ENCODE measurements around the gene SKIL.

SKIL gene

GRCh38 chr3:170356596-170357175, 829 bp upstream of the SKIL start:
- Histone ChIP-seq H3K79me2 (ENCODE audit: low read length) (peaks cover 40% of the 10 kb centered on the region), H2AFZ (ENCODE audit: low read length) (peak overlapping the region; percentile 21), H4K20me1 (ENCODE audit: insufficient read depth, low read length) (no peaks in the 10 kb centered on the region), H3K9me2 (replicated peaks; ENCODE audit: insufficient read depth, low read length) (no peaks in the 10 kb centered on the region), H3K9ac (ENCODE audit: low read length) (peak overlapping the region; percentile 74), H3K27me3 (replicated peaks; ENCODE audit: insufficient read depth, low read length) (no peaks in the 10 kb centered on the region), H3K27ac (ENCODE audit: low read length) (peak overlapping the region; percentile 92), H3K36me3 (replicated peaks; ENCODE audit: insufficient read depth, low read length) (no peaks in the 10 kb centered on the region; the same call in 1 of the 2 replicates), H3K4me3 (ENCODE audit: low read length) (peak overlapping the region; percentile 63), H3K4me1 (ENCODE audit: low read length) (peaks cover 32% of the 10 kb centered on the region), H3K9me3 (replicated peaks; ENCODE audit: insufficient read depth, low read length) (no peaks in the 10 kb centered on the region), H3K4me2 (ENCODE audit: low read depth, low read length) (peak overlapping the region; percentile 81), H3F3A (ENCODE audit: insufficient read depth, low read length) (peaks cover 22% of the 10 kb centered on the region)
- DNase-seq = peak; percentile 92
- TF ChIP-seq EZH2 (optimal IDR thresholded peaks at IDR 0.05; ENCODE audit: low read depth, low read length) (no peak), CTCF (IDR thresholded peaks at IDR 0.05; ENCODE audit: low read length) (no peak), EZH2phosphoT487 (IDR thresholded peaks at IDR 0.05; ENCODE audit: low read length) (no peak)

- Histone ChIP-seq H3K79me2 (ENCODE audit: low read length) (peaks cover 46% of the 10 kb centered on the region), H2AFZ (ENCODE audit: low read length) (peak overlapping the region; percentile 73), H3K27ac (ENCODE audit: low read length) (peak overlapping the region; percentile 84), H4K20me1 (ENCODE audit: insufficient read depth, low read length) (no peaks in the 10 kb centered on the region), H3F3A (ENCODE audit: insufficient read depth, low read length) (peaks cover 22% of the 10 kb centered on the region), H3K4me3 (ENCODE audit: low read length) (peak overlapping the region; percentile 75), H3K4me1 (ENCODE audit: low read length) (peaks cover 32% of the 10 kb centered on the region), H3K9ac (ENCODE audit: low read length) (peak overlapping the region; percentile 92), H3K36me3 (replicated peaks; ENCODE audit: insufficient read depth, low read length) (no peaks in the 10 kb centered on the region; the same call in 1 of the 2 replicates), H3K9me2 (replicated peaks; ENCODE audit: insufficient read depth, low read length) (no peaks in the 10 kb centered on the region), H3K9me3 (replicated peaks; ENCODE audit: insufficient read depth, low read length) (no peaks in the 10 kb centered on the region), H3K27me3 (replicated peaks; ENCODE audit: insufficient read depth, low read length) (no peaks in the 10 kb centered on the region), H3K4me2 (ENCODE audit: low read depth, low read length) (peak overlapping the region; percentile 42)
- DNase-seq = peak; percentile 66
- TF ChIP-seq EZH2phosphoT487 (IDR thresholded peaks at IDR 0.05; ENCODE audit: low read length) (no peak), EZH2 (optimal IDR thresholded peaks at IDR 0.05; ENCODE audit: low read depth, low read length) (no peak), CTCF (IDR thresholded peaks at IDR 0.05; ENCODE audit: low read length) (peak; percentile 75)
These were observed 811 bp downstream of the SKIL start for GRCh38 chr3:170358042-170359010.

GRCh38 chr3:170359178-170359704, 1.7 kb downstream of the SKIL start:
- Histone ChIP-seq H3K9me3 (replicated peaks; ENCODE audit: insufficient read depth, low read length) (no peaks in the 10 kb centered on the region), H3K79me2 (ENCODE audit: low read length) (peaks cover 54% of the 10 kb centered on the region), H3K36me3 (replicated peaks; ENCODE audit: insufficient read depth, low read length) (no peaks in the 10 kb centered on the region; the same call in 1 of the 2 replicates), H3K4me3 (ENCODE audit: low read length) (no peak overlapping the region), H3K4me1 (ENCODE audit: low read length) (peaks cover 30% of the 10 kb centered on the region), H3K27ac (ENCODE audit: low read length) (no peak overlapping the region), H3F3A (ENCODE audit: insufficient read depth, low read length) (peaks cover 22% of the 10 kb centered on the region), H3K27me3 (replicated peaks; ENCODE audit: insufficient read depth, low read length) (no peaks in the 10 kb centered on the region), H3K9me2 (replicated peaks; ENCODE audit: insufficient read depth, low read length) (no peaks in the 10 kb centered on the region), H2AFZ (ENCODE audit: low read length) (no peak overlapping the region), H4K20me1 (ENCODE audit: insufficient read depth, low read length) (no peaks in the 10 kb centered on the region), H3K9ac (ENCODE audit: low read length) (no peak overlapping the region), H3K4me2 (ENCODE audit: low read depth, low read length) (no peak overlapping the region)
- no peak for TF ChIP-seq EZH2 (optimal IDR thresholded peaks at IDR 0.05; ENCODE audit: low read depth, low read length)
- TF ChIP-seq EZH2phosphoT487 (IDR thresholded peaks at IDR 0.05; ENCODE audit: low read length) = no peak
- TF ChIP-seq CTCF (IDR thresholded peaks at IDR 0.05; ENCODE audit: low read length) = no peak
- no peak for DNase-seq

All from MM.1S (cell line).